ENCODE measurements around the gene GRIK5. TPM values are rescaled to one million over a fixed set of nuclear protein-coding genes. Genes with fewer than 3 reads are reported as not detected.
"Not testable (repeated sequence)": the region's sequence is repeated elsewhere in the genome, so short reads cannot be mapped to it uniquely, and the experiment has no call there.

Gene GRIK5
- 1 to 10 TPM; 3.5 to 4.0 TPM for total RNA-seq

GRCh38 chr19:42069619-42070351 lies at the start of gene GRIK5:
GRIK5 (minus strand) TSS chr19:42070206; CDS start chr19:42065770, 4,436 bp downstream.
- H3K9me3 Mint-ChIP-seq = no peaks in the 10 kb centered on the region
- peak; percentile 14 to 19 for ATAC-seq
- H3K36me3 Mint-ChIP-seq = no peaks in the 10 kb centered on the region
- no peak for DNase-seq (ENCODE audit: low spot score in 2 of 2)
- peak within 1 kb of the TSS in 1 of 2 donors; percentile 7 for H3K27ac Mint-ChIP-seq

GRCh38 chr19:42117076-42117475 lies 47.1 kb upstream of the GRIK5 start:
- no peaks in the 10 kb centered on the region for H3K9me3 Mint-ChIP-seq
- DNase-seq (ENCODE audit: low spot score in 2 of 2) (no peak), ATAC-seq (no peak)
- H3K27ac Mint-ChIP-seq = peak overlapping the region in 1 of 2 donors; percentile 17
- H3K36me3 Mint-ChIP-seq = peaks cover 7 to 25% of the 10 kb centered on the region in 2 donors

- H3K36me3 Mint-ChIP-seq = peaks cover 7 to 24% of the 10 kb centered on the region in 2 donors
- no peak for ATAC-seq
- H3K27ac Mint-ChIP-seq = no peak overlapping the region
- no peaks in the 10 kb centered on the region for H3K9me3 Mint-ChIP-seq
- DNase-seq (ENCODE audit: low spot score in 2 of 2) = no peak
These were observed 46.5 kb upstream of the GRIK5 start for GRCh38 chr19:42116308-42117075.

- Mint-ChIP-seq H3K36me3 (peaks cover 7 to 31% of the 10 kb centered on the region in 2 donors), H3K27ac (no peak overlapping the region), H3K9me3 (no peaks in the 10 kb centered on the region)
- no peak for DNase-seq (ENCODE audit: low spot score in 2 of 2)
- no peak for ATAC-seq
These were observed 45.7 kb upstream of the GRIK5 start for GRCh38 chr19:42115705-42116104.

- peak overlapping the region in 1 of 2 donors; percentile 77 for H3K27ac Mint-ChIP-seq
- peaks cover 7 to 32% of the 10 kb centered on the region in 2 donors for H3K36me3 Mint-ChIP-seq
- H3K9me3 Mint-ChIP-seq = no peaks in the 10 kb centered on the region
- no peak for ATAC-seq
- DNase-seq (ENCODE audit: low spot score in 2 of 2) = no peak
These were observed 45.2 kb upstream of the GRIK5 start for GRCh38 chr19:42115219-42115618.

GRCh38 chr19:42114412-42114811 lies 44.4 kb upstream of the GRIK5 start:
- DNase-seq (ENCODE audit: low spot score in 2 of 2) = no peak
- Mint-ChIP-seq H3K9me3 (no peaks in the 10 kb centered on the region), H3K27ac (peak overlapping the region; percentile 71 to 83), H3K36me3 (peaks cover 7 to 32% of the 10 kb centered on the region in 2 donors)
- no peak for ATAC-seq

- Mint-ChIP-seq H3K9me3 (no peaks in the 10 kb centered on the region), H3K27ac (peak overlapping the region; percentile 71 to 90), H3K36me3 (peaks cover 7 to 28% of the 10 kb centered on the region in 2 donors)
- ATAC-seq = peak in 1 of 2 donors; percentile 16
- no peak for DNase-seq (ENCODE audit: low spot score in 2 of 2)
These were observed 43.8 kb upstream of the GRIK5 start for GRCh38 chr19:42113641-42114348.

- DNase-seq (ENCODE audit: low spot score in 2 of 2) = no peak
- no peak for ATAC-seq
- peak overlapping the region; percentile 16 to 71 for H3K27ac Mint-ChIP-seq
- no peaks in the 10 kb centered on the region for H3K9me3 Mint-ChIP-seq
- H3K36me3 Mint-ChIP-seq = peaks cover 7 to 20% of the 10 kb centered on the region in 2 donors
These were observed 41.8 kb upstream of the GRIK5 start for GRCh38 chr19:42111811-42112210.

- Mint-ChIP-seq H3K36me3 (peaks cover 7 to 17% of the 10 kb centered on the region in 2 donors), H3K27ac (peak overlapping the region; percentile 16 to 71), H3K9me3 (no peaks in the 10 kb centered on the region)
- DNase-seq (ENCODE audit: low spot score in 2 of 2) (no peak), ATAC-seq (no peak)
These were observed 41.4 kb upstream of the GRIK5 start for GRCh38 chr19:42111384-42111783.

- H3K36me3 Mint-ChIP-seq = peaks cover 3 to 17% of the 10 kb centered on the region in 2 donors
- no peak for ATAC-seq
- DNase-seq (ENCODE audit: low spot score in 2 of 2) = no peak
- peak overlapping the region; percentile 16 to 71 for H3K27ac Mint-ChIP-seq
- H3K9me3 Mint-ChIP-seq = no peaks in the 10 kb centered on the region
These were observed 40.7 kb upstream of the GRIK5 start for GRCh38 chr19:42110658-42111057.

GRCh38 chr19:42109896-42110295 lies 39.9 kb upstream of the GRIK5 start:
- Mint-ChIP-seq H3K36me3 (peaks cover 7 to 17% of the 10 kb centered on the region in 2 donors), H3K9me3 (no peaks in the 10 kb centered on the region), H3K27ac (no peak overlapping the region)
- DNase-seq (ENCODE audit: low spot score in 2 of 2) (no peak), ATAC-seq (no peak)

GRCh38 chr19:42108527-42109389 lies 38.8 kb upstream of the GRIK5 start:
- peak; percentile 81 to 92 for ATAC-seq
- DNase-seq (ENCODE audit: low spot score in 2 of 2) = peak; percentile 81 to 90
- H3K27ac Mint-ChIP-seq = peak overlapping the region in 1 of 2 donors; percentile 23
- H3K36me3 Mint-ChIP-seq = peaks cover 7 to 17% of the 10 kb centered on the region in 2 donors
- no peaks in the 10 kb centered on the region for H3K9me3 Mint-ChIP-seq

- ATAC-seq (peak in 1 of 2 donors; percentile 72), DNase-seq (ENCODE audit: low spot score in 2 of 2) (no peak)
- peaks cover 0 to 7% of the 10 kb centered on the region in 2 donors for H3K36me3 Mint-ChIP-seq
- no peaks in the 10 kb centered on the region for H3K9me3 Mint-ChIP-seq
- peak overlapping the region in 1 of 2 donors; percentile 77 for H3K27ac Mint-ChIP-seq
These were observed 35.4 kb upstream of the GRIK5 start for GRCh38 chr19:42105368-42105767.

GRCh38 chr19:42102877-42103276 lies 32.9 kb upstream of the GRIK5 start:
- ATAC-seq (no peak), DNase-seq (ENCODE audit: low spot score in 2 of 2) (no peak)
- Mint-ChIP-seq H3K27ac (peak overlapping the region in 1 of 2 donors; percentile 89), H3K36me3 (peaks cover 0 to 7% of the 10 kb centered on the region in 2 donors), H3K9me3 (no peaks in the 10 kb centered on the region)

- not testable (repeated sequence) for H3K27ac Mint-ChIP-seq; H3K9me3 Mint-ChIP-seq; H3K36me3 Mint-ChIP-seq; ATAC-seq; DNase-seq (ENCODE audit: low spot score in 2 of 2)
These were observed 30.2 kb upstream of the GRIK5 start for GRCh38 chr19:42100241-42100640.

Measured in activated naive CD4-positive, alpha-beta T cell treated with anti-CD3 and anti-CD28 coated beads, Interleukin-2, amount 50 U/mL, for 72 hours (primary cell).